ENCODE measurements around the gene HMCN2.

The HMCN2 gene

GRCh38 chr9:130380920-130381469 lies 115.4 kb downstream of the HMCN2 start:
- no peak overlapping the region for H3K4me2 ChIP-seq
- H3K9me3 ChIP-seq (replicated peaks in 1 of 11) = no peaks in the 10 kb centered on the region
- H3K36me3 ChIP-seq = no peaks in the 10 kb centered on the region
- H3K27ac ChIP-seq = no peak overlapping the region
- peaks cover 0 to 4% (median 0%) of the 10 kb centered on the region in 11 experiments; a peak in 1 of 22 replicates for H4K20me1 ChIP-seq
- H3K4me3 ChIP-seq = no peak overlapping the region
- no peak overlapping the region for H3K9ac ChIP-seq
- H3K4me1 ChIP-seq = no peaks in the 10 kb centered on the region
- H3K27me3 ChIP-seq = no peaks in the 10 kb centered on the region
- no peak for TF ChIP-seq Cebpa-rat (IDR thresholded peaks at IDR 0.05)

GRCh38 chr9:130381660-130382059 lies 116.1 kb downstream of the HMCN2 start:
- Histone ChIP-seq H3K4me3 (no peak overlapping the region), H3K4me2 (no peak overlapping the region), H3K9me3 (replicated peaks in 1 of 11) (no peaks in the 10 kb centered on the region), H3K27me3 (no peaks in the 10 kb centered on the region), H3K9ac (no peak overlapping the region), H3K4me1 (no peaks in the 10 kb centered on the region), H3K27ac (no peak overlapping the region), H4K20me1 (peaks cover 0 to 4% (median 0%) of the 10 kb centered on the region in 11 experiments; a peak in 1 of 22 replicates), H3K36me3 (no peaks in the 10 kb centered on the region)
- TF ChIP-seq Cebpa-rat (IDR thresholded peaks at IDR 0.05) = no peak

- Histone ChIP-seq H3K27me3 (no peaks in the 10 kb centered on the region), H4K20me1 (peaks cover 0 to 4% (median 0%) of the 10 kb centered on the region in 11 experiments; a peak in 1 of 22 replicates), H3K4me3 (no peak overlapping the region), H3K9me3 (replicated peaks in 1 of 11) (no peaks in the 10 kb centered on the region), H3K4me1 (no peaks in the 10 kb centered on the region), H3K36me3 (no peaks in the 10 kb centered on the region), H3K27ac (no peak overlapping the region), H3K4me2 (no peak overlapping the region), H3K9ac (no peak overlapping the region)
- TF ChIP-seq Cebpa-rat (IDR thresholded peaks at IDR 0.05) = no peak
Observed at GRCh38 chr9:130382096-130382495, 116.5 kb downstream of the HMCN2 start.

- Histone ChIP-seq H3K9ac (no peak overlapping the region), H3K27me3 (no peaks in the 10 kb centered on the region), H3K4me1 (no peaks in the 10 kb centered on the region)
Observed at GRCh38 chr9:130382636-130383349, 117.2 kb downstream of the HMCN2 start.

GRCh38 chr9:130383350-130383715 lies 117.8 kb downstream of the HMCN2 start:
- H3K4me3 ChIP-seq = no peak overlapping the region
- no peaks in the 10 kb centered on the region for H3K9me3 ChIP-seq (replicated peaks in 1 of 11)
- H3K27me3 ChIP-seq = no peaks in the 10 kb centered on the region
- peaks cover 0 to 5% (median 0%) of the 10 kb centered on the region in 11 experiments; a peak in 1 of 22 replicates for H4K20me1 ChIP-seq
- H3K4me1 ChIP-seq = no peaks in the 10 kb centered on the region
- H3K4me2 ChIP-seq = no peak overlapping the region
- no peak overlapping the region for H3K9ac ChIP-seq
- no peak overlapping the region for H3K27ac ChIP-seq
- TF ChIP-seq Cebpa-rat (IDR thresholded peaks at IDR 0.05) = no peak
- no peaks in the 10 kb centered on the region for H3K36me3 ChIP-seq

More at GRCh38 chr9:130382636-130383349, 117.2 kb downstream of the HMCN2 start:
- H3K27ac ChIP-seq = no peak overlapping the region
- no peaks in the 10 kb centered on the region for H3K36me3 ChIP-seq
- no peak overlapping the region for H3K4me3 ChIP-seq
- no peak for TF ChIP-seq Cebpa-rat (IDR thresholded peaks at IDR 0.05)
- H4K20me1 ChIP-seq = peaks cover 0 to 5% (median 0%) of the 10 kb centered on the region in 11 experiments; a peak in 1 of 22 replicates
- no peak overlapping the region for H3K4me2 ChIP-seq
- no peaks in the 10 kb centered on the region for H3K9me3 ChIP-seq (replicated peaks in 1 of 11)

GRCh38 chr9:130383979-130384676 lies 118.6 kb downstream of the HMCN2 start:
- no peaks in the 10 kb centered on the region for H3K4me1 ChIP-seq
- no peaks in the 10 kb centered on the region for H3K9me3 ChIP-seq (replicated peaks in 1 of 11)
- H3K27ac ChIP-seq = no peak overlapping the region
- H3K4me3 ChIP-seq = no peak overlapping the region
- no peaks in the 10 kb centered on the region for H3K27me3 ChIP-seq
- H3K9ac ChIP-seq = no peak overlapping the region
- H3K4me2 ChIP-seq = no peak overlapping the region
- H3K36me3 ChIP-seq = no peaks in the 10 kb centered on the region
- no peak for TF ChIP-seq Cebpa-rat (IDR thresholded peaks at IDR 0.05)
- peaks cover 0 to 5% (median 0%) of the 10 kb centered on the region in 11 experiments; a peak in 1 of 22 replicates for H4K20me1 ChIP-seq

- Histone ChIP-seq H3K9me3 (replicated peaks in 1 of 11) (no peaks in the 10 kb centered on the region), H3K27ac (no peak overlapping the region), H3K4me3 (no peak overlapping the region), H3K36me3 (no peaks in the 10 kb centered on the region), H4K20me1 (peaks cover 0 to 5% (median 0%) of the 10 kb centered on the region in 11 experiments; a peak in 1 of 22 replicates), H3K9ac (no peak overlapping the region), H3K27me3 (no peaks in the 10 kb centered on the region), H3K4me1 (0 out of 20 replicates have a peak, but pooled peaks cover 0 to 2% (median 0%) of the 10 kb centered on the region in 10 experiments), H3K4me2 (no peak overlapping the region)
- no peak for TF ChIP-seq Cebpa-rat (IDR thresholded peaks at IDR 0.05)
Observed at GRCh38 chr9:130385257-130385656, 119.7 kb downstream of the HMCN2 start.

GRCh38 chr9:130387398-130387797 lies 121.8 kb downstream of the HMCN2 start:
- Histone ChIP-seq H3K9me3 (replicated peaks in 1 of 11) (no peaks in the 10 kb centered on the region), H3K4me3 (no peak overlapping the region), H3K27ac (no peak overlapping the region), H3K4me1 (peaks cover 0 to 11% (median 5%) of the 10 kb centered on the region in 10 experiments; a peak in 7 of 20 replicates), H3K9ac (no peak overlapping the region), H3K4me2 (no peak overlapping the region), H3K36me3 (no peaks in the 10 kb centered on the region), H3K27me3 (no peaks in the 10 kb centered on the region), H4K20me1 (peaks cover 0 to 11% (median 0%) of the 10 kb centered on the region in 11 experiments; a peak in 2 of 22 replicates)
- no peak for TF ChIP-seq Cebpa-rat (IDR thresholded peaks at IDR 0.05)

GRCh38 chr9:130387905-130388304 lies 122.3 kb downstream of the HMCN2 start:
- Histone ChIP-seq H3K4me1 (peaks cover 0 to 11% (median 5%) of the 10 kb centered on the region in 10 experiments; a peak in 7 of 20 replicates), H3K4me2 (no peak overlapping the region), H3K9me3 (replicated peaks in 1 of 11) (no peaks in the 10 kb centered on the region), H4K20me1 (peaks cover 0 to 11% (median 0%) of the 10 kb centered on the region in 11 experiments; a peak in 2 of 22 replicates), H3K27me3 (no peaks in the 10 kb centered on the region), H3K36me3 (no peaks in the 10 kb centered on the region), H3K4me3 (no peak overlapping the region), H3K27ac (no peak overlapping the region; a peak in 1 of 22 replicates), H3K9ac (no peak overlapping the region)
- TF ChIP-seq Cebpa-rat (IDR thresholded peaks at IDR 0.05) = no peak
